ENCODE measurements around the gene MVB12B.

DNA sequence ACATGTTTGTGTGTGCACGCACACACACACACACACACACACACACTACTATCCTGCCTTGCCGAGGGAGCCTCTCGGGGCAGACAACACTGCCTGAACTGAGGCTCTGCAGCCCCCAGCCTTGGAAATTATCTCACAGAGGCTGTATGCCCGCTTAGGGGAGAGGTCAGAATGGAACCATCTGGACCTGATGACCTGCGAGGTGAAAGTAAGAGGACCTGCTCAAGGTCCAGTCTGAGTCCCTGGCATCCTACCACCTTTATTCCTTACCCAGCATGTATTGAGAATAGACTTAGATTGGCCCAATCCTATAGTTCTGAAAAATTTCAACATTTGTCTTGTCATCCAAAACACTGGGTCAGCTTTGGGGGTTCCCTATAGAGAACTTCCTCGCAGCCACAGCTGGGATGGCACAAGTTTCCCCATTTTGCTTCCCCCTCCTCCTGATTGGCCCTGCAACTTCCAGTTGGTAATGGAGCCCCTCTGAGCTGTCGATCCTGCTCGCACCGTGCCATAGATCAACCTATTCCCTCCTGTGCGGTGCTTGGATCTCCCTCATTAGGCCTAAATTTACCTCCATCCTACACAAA is 10.2 kb downstream of the MVB12B start:
- TF ChIP-seq, protein P1, sequence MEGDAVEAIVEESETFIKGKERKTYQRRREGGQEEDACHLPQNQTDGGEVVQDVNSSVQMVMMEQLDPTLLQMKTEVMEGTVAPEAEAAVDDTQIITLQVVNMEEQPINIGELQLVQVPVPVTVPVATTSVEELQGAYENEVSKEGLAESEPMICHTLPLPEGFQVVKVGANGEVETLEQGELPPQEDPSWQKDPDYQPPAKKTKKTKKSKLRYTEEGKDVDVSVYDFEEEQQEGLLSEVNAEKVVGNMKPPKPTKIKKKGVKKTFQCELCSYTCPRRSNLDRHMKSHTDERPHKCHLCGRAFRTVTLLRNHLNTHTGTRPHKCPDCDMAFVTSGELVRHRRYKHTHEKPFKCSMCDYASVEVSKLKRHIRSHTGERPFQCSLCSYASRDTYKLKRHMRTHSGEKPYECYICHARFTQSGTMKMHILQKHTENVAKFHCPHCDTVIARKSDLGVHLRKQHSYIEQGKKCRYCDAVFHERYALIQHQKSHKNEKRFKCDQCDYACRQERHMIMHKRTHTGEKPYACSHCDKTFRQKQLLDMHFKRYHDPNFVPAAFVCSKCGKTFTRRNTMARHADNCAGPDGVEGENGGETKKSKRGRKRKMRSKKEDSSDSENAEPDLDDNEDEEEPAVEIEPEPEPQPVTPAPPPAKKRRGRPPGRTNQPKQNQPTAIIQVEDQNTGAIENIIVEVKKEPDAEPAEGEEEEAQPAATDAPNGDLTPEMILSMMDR (IDR thresholded peaks at IDR 0.05; ENCODE audit: insufficient read depth, low read length, poor library complexity, severe bottlenecking), result no peak
- TF ChIP-seq EZH2phosphoT487 (conservative IDR thresholded peaks at IDR 0.05; ENCODE audit: low read length), result no peak

All from SU-DHL-6 (cell line).